ENCODE data around the gene PPIF. TPM values are rescaled to one million over a fixed set of nuclear protein-coding genes. Genes with fewer than 3 reads are reported as not detected.

Gene PPIF
- total and polyA plus RNA-seq, 2 donors (not counting 1 experiment from before 2014, with no cell fraction given) = 50.4 to 100 TPM

GRCh38 chr10:79321951-79322350 is 25.3 kb upstream of the PPIF start:
- intact Hi-C loops (cut with micrococcal nuclease) = no loop called here
- Mint-ChIP-seq H3K9me3 (ENCODE audit: insufficient read depth) (peaks cover 3% of the 10 kb centered on the region), H3K4me1 (peaks cover 44% of the 10 kb centered on the region), H3K27me3 (no peaks in the 10 kb centered on the region), H3K27ac (no peak overlapping the region), H3K4me3 (no peak overlapping the region)
- ChIA-PET CTCF (interaction anchor here (0.9 to 1.6 kb wide), 2 partner anchors 9 to 13 kb away, joined by 3 to 5 read pairs; no protein-coding TSS in a partner anchor), POLR2A (no interaction called here)
- Histone ChIP-seq H3K36me3 (replicated peaks in 1 of 2; ENCODE audit: control extremely low read depth in 1 of 2, control insufficient read depth in 1 of 2, extremely low read depth in 1 of 2, insufficient read depth in 2 of 2, low read length in 1 of 2) (no peaks in the 10 kb centered on the region), H3K27me3 (replicated peaks in 1 of 4; ENCODE audit: control extremely low read depth in 1 of 4, control insufficient read depth in 3 of 4, insufficient read depth in 4 of 4, low read length in 3 of 4) (no peaks in the 10 kb centered on the region), H3K4me2 (replicated peaks; ENCODE audit: low read depth, low read length, poor library complexity, severe bottlenecking) (no peak overlapping the region), H3K4me1 (ENCODE audit: control insufficient read depth in 2 of 2, insufficient read depth in 2 of 2, low read length in 2 of 2) (peaks cover 25 to 37% of the 10 kb centered on the region in 2 donors), H2AFZ (ENCODE audit: insufficient read depth, low read depth, low read length, poor library complexity, severe bottlenecking) (no peak overlapping the region), H3K9ac (ENCODE audit: low read length) (no peak overlapping the region), H3K4me3 (ENCODE audit: control extremely low read depth in 1 of 5, extremely low read depth in 1 of 5, insufficient read depth in 1 of 5, low read depth in 2 of 5, low read length in 4 of 5) (no peak overlapping the region), H4K20me1 (ENCODE audit: control insufficient read depth, insufficient read depth, low read length, poor library complexity, severe bottlenecking) (no peaks in the 10 kb centered on the region), H3K9me3 (ENCODE audit: control extremely low read depth in 1 of 3, control insufficient read depth in 2 of 3, insufficient read depth in 1 of 3, low read length in 2 of 3) (no peaks in the 10 kb centered on the region), H3K79me2 (ENCODE audit: control insufficient read depth, insufficient read depth, low read length) (no peaks in the 10 kb centered on the region), H3K27ac (ENCODE audit: low read length in 2 of 2) (no peak overlapping the region)
- no peak for TF ChIP-seq CTCF (IDR thresholded peaks at IDR 0.05)
- no peak for TF ChIP-seq EZH2 (IDR thresholded peaks at IDR 0.05; ENCODE audit: borderline replicate concordance, insufficient read depth, low read depth, low read length, poor library complexity, severe bottlenecking)
- DNase-seq (no peak), ATAC-seq (ENCODE audit: low read depth) (no peak)

GRCh38 chr10:79322616-79323543 is 24.4 kb upstream of the PPIF start:
- no peaks in the 10 kb centered on the region for H3K36me3 ChIP-seq (replicated peaks in 1 of 2; ENCODE audit: control extremely low read depth in 1 of 2, control insufficient read depth in 1 of 2, extremely low read depth in 1 of 2, insufficient read depth in 2 of 2, low read length in 1 of 2)
- CTCF ChIA-PET = interaction anchor here (0.9 to 1.6 kb wide), 3 partner anchors 9 to 52 kb away, joined by 3 to 5 read pairs (median 4); no protein-coding TSS in a partner anchor
- no peaks in the 10 kb centered on the region for H3K27me3 ChIP-seq (replicated peaks in 1 of 4; ENCODE audit: control extremely low read depth in 1 of 4, control insufficient read depth in 3 of 4, insufficient read depth in 4 of 4, low read length in 3 of 4)
- no peaks in the 10 kb centered on the region for H3K79me2 ChIP-seq (ENCODE audit: control insufficient read depth, insufficient read depth, low read length)
- POLR2A ChIA-PET = interaction anchor here (0.9 kb wide), 2 partner anchors 14 to 80 kb away, joined by 3 read pairs; no protein-coding TSS in a partner anchor
- H3K9ac ChIP-seq (ENCODE audit: low read length) = peak overlapping the region; percentile 26
- H3K27ac ChIP-seq (ENCODE audit: low read length in 2 of 2) = peak overlapping the region in 1 of 2 donors; percentile 20
- peak overlapping the region; percentile 73 for H2AFZ ChIP-seq (ENCODE audit: insufficient read depth, low read depth, low read length, poor library complexity, severe bottlenecking)
- no peak overlapping the region for H3K4me3 ChIP-seq (ENCODE audit: control extremely low read depth in 1 of 5, extremely low read depth in 1 of 5, insufficient read depth in 1 of 5, low read depth in 2 of 5, low read length in 4 of 5)
- peak overlapping the region; percentile 51 for H3K4me2 ChIP-seq (replicated peaks; ENCODE audit: low read depth, low read length, poor library complexity, severe bottlenecking)
- H3K4me3 Mint-ChIP-seq = peak overlapping the region; percentile 2
- intact Hi-C loops (cut with micrococcal nuclease) = no loop called here
- ATAC-seq (ENCODE audit: low read depth) = peak; percentile 50
- peaks cover 16 to 28% of the 10 kb centered on the region in 2 donors for H3K4me1 ChIP-seq (ENCODE audit: control insufficient read depth in 2 of 2, insufficient read depth in 2 of 2, low read length in 2 of 2)
- H3K4me1 Mint-ChIP-seq = peaks cover 34% of the 10 kb centered on the region
- DNase-seq = peak; percentile 51
- no peaks in the 10 kb centered on the region for H4K20me1 ChIP-seq (ENCODE audit: control insufficient read depth, insufficient read depth, low read length, poor library complexity, severe bottlenecking)
- H3K27ac Mint-ChIP-seq = peak overlapping the region; percentile 72
- peaks cover 3% of the 10 kb centered on the region for H3K9me3 Mint-ChIP-seq (ENCODE audit: insufficient read depth)
- TF ChIP-seq EZH2 (IDR thresholded peaks at IDR 0.05; ENCODE audit: borderline replicate concordance, insufficient read depth, low read depth, low read length, poor library complexity, severe bottlenecking) (no peak), CTCF (IDR thresholded peaks at IDR 0.05) (no peak)
- H3K27me3 Mint-ChIP-seq = no peaks in the 10 kb centered on the region
- 33% methylated on average over 14 of the region's 15 CpGs for WGBS (ENCODE audit: insufficient coverage)
- no peaks in the 10 kb centered on the region for H3K9me3 ChIP-seq (ENCODE audit: control extremely low read depth in 1 of 3, control insufficient read depth in 2 of 3, insufficient read depth in 1 of 3, low read length in 2 of 3)
